Measurements from ENCODE around the gene OSBPL1A. TPM values are rescaled to one million over a fixed set of nuclear protein-coding genes. Genes with fewer than 3 reads are reported as not detected.

OSBPL1A gene
- total and polyA plus RNA-seq, 4 donors: 12.6 to 38.8 (median 26.0) TPM

DNA sequence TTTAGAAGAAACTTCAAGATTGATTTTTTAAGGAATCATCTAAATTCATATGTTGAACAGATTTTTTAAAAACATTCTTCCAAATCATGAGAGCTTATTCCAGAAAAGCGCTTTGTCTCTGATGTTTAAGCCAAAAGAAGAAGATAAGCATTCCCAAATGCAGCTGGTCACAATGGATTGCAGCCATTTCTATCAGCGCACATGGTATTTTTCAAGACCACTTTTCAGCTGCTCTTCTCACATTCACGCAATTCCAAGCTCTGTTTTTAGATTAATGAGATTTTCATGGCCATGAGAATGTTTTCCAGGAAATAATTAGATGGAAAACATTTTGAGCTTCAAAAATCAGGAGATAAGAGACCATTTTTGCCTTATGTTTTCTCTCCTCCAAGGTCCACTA, 8.7 kb downstream of the OSBPL1A start:
- no peak for TF ChIP-seq CTCF (IDR thresholded peaks at IDR 0.05; ENCODE audit: control extremely low read depth, extremely low read depth)
- DNase-seq: peak; percentile 82 to 97 (median 97)
- peaks cover 0 to 19% (median 3%) of the 10 kb centered on the region in 5 donors for H3K4me1 ChIP-seq (ENCODE audit: control insufficient read depth in 5 of 5, insufficient read depth in 5 of 5, low read length in 5 of 5)
- H3K27ac ChIP-seq (ENCODE audit: low read depth in 1 of 2, low read length in 1 of 2): no peak overlapping the region
- no peaks in the 10 kb centered on the region for H3K27me3 ChIP-seq (ENCODE audit: control insufficient read depth in 3 of 3, insufficient read depth in 3 of 3, low read length in 2 of 3)
- ATAC-seq (ENCODE audit: insufficient read depth, low FRiP score): no peak
- no peak overlapping the region for H3K4me3 ChIP-seq
- H3K9me3 ChIP-seq (ENCODE audit: control insufficient read depth in 4 of 4, insufficient read depth in 3 of 4, low read length in 3 of 4): no peaks in the 10 kb centered on the region
- H3K9ac ChIP-seq (ENCODE audit: insufficient read depth in 1 of 2, low read length in 2 of 2): no peak overlapping the region
- WGBS, 2 donors: 83 to 86% methylated on average over 3 of the region's 3 CpGs
- H3K36me3 ChIP-seq (ENCODE audit: control insufficient read depth in 4 of 4, insufficient read depth in 4 of 4, low read length in 4 of 4): no peaks in the 10 kb centered on the region

- H3K4me1 ChIP-seq (ENCODE audit: control insufficient read depth in 5 of 5, insufficient read depth in 5 of 5, low read length in 5 of 5): peaks cover 0 to 19% (median 3%) of the 10 kb centered on the region in 5 donors
- no peaks in the 10 kb centered on the region for H3K36me3 ChIP-seq (ENCODE audit: control insufficient read depth in 4 of 4, insufficient read depth in 4 of 4, low read length in 4 of 4)
- H3K27me3 ChIP-seq (ENCODE audit: control insufficient read depth in 3 of 3, insufficient read depth in 3 of 3, low read length in 2 of 3): no peaks in the 10 kb centered on the region
- WGBS, 2 donors: 39 to 85% methylated on average over 6 of the region's 6 CpGs
- H3K27ac ChIP-seq (ENCODE audit: low read depth in 1 of 2, low read length in 1 of 2): no peak overlapping the region
- no peak for TF ChIP-seq CTCF (IDR thresholded peaks at IDR 0.05; ENCODE audit: control extremely low read depth, extremely low read depth)
- no peak overlapping the region for H3K9ac ChIP-seq (ENCODE audit: insufficient read depth in 1 of 2, low read length in 2 of 2)
- H3K9me3 ChIP-seq (ENCODE audit: control insufficient read depth in 4 of 4, insufficient read depth in 3 of 4, low read length in 3 of 4): no peaks in the 10 kb centered on the region
- ATAC-seq (ENCODE audit: insufficient read depth, low FRiP score) (no peak), DNase-seq (no peak)
- H3K4me3 ChIP-seq: no peak overlapping the region
These were observed 10.9 kb downstream of the OSBPL1A start for GRCh38 chr18:24386681-24387080.

GRCh38 chr18:24381126-24381525, 16.5 kb downstream of the OSBPL1A start:
- Histone ChIP-seq H3K9me3 (ENCODE audit: control insufficient read depth in 4 of 4, insufficient read depth in 3 of 4, low read length in 3 of 4) (peaks cover 0 to 3% (median 0%) of the 10 kb centered on the region in 4 donors), H3K9ac (ENCODE audit: insufficient read depth in 1 of 2, low read length in 2 of 2) (no peak overlapping the region), H3K27me3 (ENCODE audit: control insufficient read depth in 3 of 3, insufficient read depth in 3 of 3, low read length in 2 of 3) (no peaks in the 10 kb centered on the region), H3K4me3 (no peak overlapping the region), H3K36me3 (ENCODE audit: control insufficient read depth in 4 of 4, insufficient read depth in 4 of 4, low read length in 4 of 4) (peaks cover 0 to 3% (median 0%) of the 10 kb centered on the region in 4 donors), H3K27ac (ENCODE audit: low read depth in 1 of 2, low read length in 1 of 2) (no peak overlapping the region), H3K4me1 (ENCODE audit: control insufficient read depth in 5 of 5, insufficient read depth in 5 of 5, low read length in 5 of 5) (peaks cover 0 to 5% (median 0%) of the 10 kb centered on the region in 5 donors)
- DNase-seq: no peak
- no peak for TF ChIP-seq CTCF (IDR thresholded peaks at IDR 0.05; ENCODE audit: control extremely low read depth, extremely low read depth)
- no peak for ATAC-seq (ENCODE audit: insufficient read depth, low FRiP score)
- WGBS, 2 donors: 70 to 78% methylated on average over 1 of the region's 1 CpG

DNA sequence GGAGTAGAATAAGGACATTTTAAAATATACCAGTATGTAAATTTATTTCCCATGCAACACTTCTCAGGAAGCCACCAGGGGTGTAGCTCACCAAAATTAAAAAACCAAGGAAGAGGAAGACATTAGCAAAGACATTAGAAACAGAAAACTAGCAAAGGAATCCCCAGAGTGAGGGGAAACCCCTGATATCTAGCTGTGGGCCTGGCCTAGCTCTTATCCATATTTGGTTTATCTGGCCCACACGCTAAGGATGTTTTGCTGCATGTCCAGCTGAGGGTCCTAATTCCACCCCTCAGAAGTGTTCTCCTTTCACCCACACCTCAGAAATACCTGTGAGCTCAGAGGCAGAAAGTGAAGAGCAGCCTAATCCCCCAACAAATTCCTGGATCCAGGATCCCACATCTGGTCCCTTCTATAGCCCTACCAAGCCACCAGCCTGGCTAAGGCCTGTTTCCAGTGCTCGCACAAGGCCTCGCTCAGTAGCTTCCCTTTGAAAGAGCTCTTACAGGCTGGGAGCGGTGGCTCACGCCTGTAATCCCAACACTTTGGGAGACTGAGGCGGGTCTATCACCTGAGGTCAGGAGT, 17.4 kb downstream of the OSBPL1A start:
- Histone ChIP-seq H3K27me3 (ENCODE audit: control insufficient read depth in 3 of 3, insufficient read depth in 3 of 3, low read length in 2 of 3) (no peaks in the 10 kb centered on the region), H3K4me3 (no peak overlapping the region), H3K9ac (ENCODE audit: insufficient read depth in 1 of 2, low read length in 2 of 2) (no peak overlapping the region), H3K36me3 (ENCODE audit: control insufficient read depth in 4 of 4, insufficient read depth in 4 of 4, low read length in 4 of 4) (peaks cover 0 to 3% (median 0%) of the 10 kb centered on the region in 4 donors), H3K27ac (ENCODE audit: low read depth in 1 of 2, low read length in 1 of 2) (no peak overlapping the region), H3K4me1 (ENCODE audit: control insufficient read depth in 5 of 5, insufficient read depth in 5 of 5, low read length in 5 of 5) (no peaks in the 10 kb centered on the region), H3K9me3 (ENCODE audit: control insufficient read depth in 4 of 4, insufficient read depth in 3 of 4, low read length in 3 of 4) (peaks cover 0 to 3% (median 0%) of the 10 kb centered on the region in 4 donors)
- ATAC-seq (ENCODE audit: insufficient read depth, low FRiP score) (no peak), DNase-seq (no peak)
- no peak for TF ChIP-seq CTCF (IDR thresholded peaks at IDR 0.05; ENCODE audit: control extremely low read depth, extremely low read depth)
- 96 to 98% methylated on average over 6 of the region's 6 CpGs for WGBS, 2 donors

Measured in lung (tissue), 12 donors.